Measurements from ENCODE around the gene MIOS.

DNA sequence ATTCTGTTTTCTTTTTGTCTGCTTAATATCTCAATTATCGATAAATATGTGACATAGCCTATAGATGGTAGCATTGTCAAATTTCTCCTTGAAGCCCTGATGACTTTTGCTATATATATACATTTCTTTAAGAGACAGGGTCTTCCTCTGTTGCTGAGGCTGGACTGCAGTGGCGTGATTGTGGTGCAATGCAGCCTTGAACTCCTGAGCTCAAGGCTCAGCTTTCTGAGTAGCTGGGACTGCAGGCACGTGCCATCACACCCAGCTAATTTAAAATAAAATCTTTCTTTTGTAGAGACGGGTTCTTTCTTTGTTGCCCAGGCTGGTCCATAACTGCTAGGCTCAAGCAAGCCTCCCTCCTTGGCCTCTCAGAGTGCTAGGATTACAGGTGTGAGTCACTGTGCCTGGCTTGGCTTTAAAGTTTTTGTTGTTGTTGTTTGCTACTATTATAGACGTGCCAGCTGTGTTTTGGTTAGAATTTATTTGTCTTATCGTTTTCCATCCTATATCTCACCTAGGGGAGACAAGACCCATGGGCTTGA, 80.9 kb downstream of the MIOS start:
- TF ChIP-seq POLR2AphosphoS5 (IDR thresholded peaks at IDR 0.05; ENCODE audit: low read depth, low read length): no peak
- no peak for TF ChIP-seq POLR2A (IDR thresholded peaks at IDR 0.05; ENCODE audit: low read depth, low read length)
- TF ChIP-seq TAF1 (IDR thresholded peaks at IDR 0.05; ENCODE audit: low read depth, low read length): no peak
- no peak for TF ChIP-seq SPI1 (IDR thresholded peaks at IDR 0.05; ENCODE audit: low read depth, low read length)
- TF ChIP-seq PAX5 (IDR thresholded peaks at IDR 0.05; ENCODE audit: insufficient read depth, low read length, severe bottlenecking): no peak
